ENCODE results near the gene NLRP4.
"Not testable (repeated sequence)": the region's sequence is repeated elsewhere in the genome, so short reads cannot be mapped to it uniquely, and the experiment has no call there.

The NLRP4 gene

DNA sequence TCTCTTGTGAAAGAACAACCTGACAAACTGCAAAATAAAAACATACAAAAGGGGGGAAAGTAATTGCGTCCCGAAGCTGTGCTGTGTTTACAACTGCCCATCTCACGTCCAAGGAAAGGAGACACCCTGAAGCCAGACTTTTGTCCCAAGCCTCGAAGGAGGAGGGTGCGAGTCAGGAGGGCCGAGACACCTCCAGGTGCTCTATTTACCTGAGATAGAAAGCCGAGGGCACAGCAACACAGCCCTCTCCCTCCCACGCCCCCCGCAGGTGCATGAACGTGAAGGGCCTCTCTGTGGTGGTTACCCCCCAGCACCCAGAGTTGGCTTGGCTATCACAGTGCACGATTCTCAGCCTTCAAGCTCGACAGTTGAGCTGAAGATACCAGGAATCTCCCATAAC, 62.6 kb downstream of the NLRP4 start:
- DNase-seq (ENCODE audit: low read depth in 2 of 2) = no peak

DNA sequence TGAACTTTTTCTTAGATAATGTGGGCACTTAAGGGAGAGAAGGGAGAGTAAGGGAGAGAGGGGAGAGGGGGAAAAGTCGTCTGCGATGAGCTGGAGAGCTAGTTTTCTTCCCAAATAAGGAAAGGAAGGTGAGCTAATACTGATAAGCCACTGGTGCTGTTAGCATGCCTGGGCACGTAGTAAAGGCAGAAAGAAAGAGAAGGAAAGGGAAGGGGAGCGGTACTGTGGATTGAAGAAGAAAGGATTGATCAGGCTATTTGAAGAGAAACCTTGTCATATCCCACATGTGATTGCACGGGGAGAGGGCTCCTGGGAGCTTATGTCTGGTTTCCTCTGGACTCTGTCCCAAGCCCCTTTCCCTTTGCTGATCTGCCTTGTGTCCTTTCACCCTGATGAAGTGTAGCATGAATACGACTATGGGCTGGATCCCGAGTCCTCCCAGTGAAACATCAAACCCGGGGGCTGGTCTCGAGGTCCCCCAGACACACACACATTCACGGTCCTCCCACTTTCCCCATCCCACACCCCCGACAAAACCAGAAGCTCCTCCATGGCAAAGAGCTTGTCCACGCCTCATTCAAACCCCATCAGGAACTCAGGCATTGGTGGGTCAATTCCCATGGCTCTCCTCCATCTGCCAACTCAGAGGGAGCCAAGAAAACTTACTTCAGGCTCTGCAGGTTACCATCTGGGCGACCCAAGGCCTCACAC, 65.2 kb downstream of the NLRP4 start:
- no peak for DNase-seq (ENCODE audit: low read depth in 2 of 2)

DNA sequence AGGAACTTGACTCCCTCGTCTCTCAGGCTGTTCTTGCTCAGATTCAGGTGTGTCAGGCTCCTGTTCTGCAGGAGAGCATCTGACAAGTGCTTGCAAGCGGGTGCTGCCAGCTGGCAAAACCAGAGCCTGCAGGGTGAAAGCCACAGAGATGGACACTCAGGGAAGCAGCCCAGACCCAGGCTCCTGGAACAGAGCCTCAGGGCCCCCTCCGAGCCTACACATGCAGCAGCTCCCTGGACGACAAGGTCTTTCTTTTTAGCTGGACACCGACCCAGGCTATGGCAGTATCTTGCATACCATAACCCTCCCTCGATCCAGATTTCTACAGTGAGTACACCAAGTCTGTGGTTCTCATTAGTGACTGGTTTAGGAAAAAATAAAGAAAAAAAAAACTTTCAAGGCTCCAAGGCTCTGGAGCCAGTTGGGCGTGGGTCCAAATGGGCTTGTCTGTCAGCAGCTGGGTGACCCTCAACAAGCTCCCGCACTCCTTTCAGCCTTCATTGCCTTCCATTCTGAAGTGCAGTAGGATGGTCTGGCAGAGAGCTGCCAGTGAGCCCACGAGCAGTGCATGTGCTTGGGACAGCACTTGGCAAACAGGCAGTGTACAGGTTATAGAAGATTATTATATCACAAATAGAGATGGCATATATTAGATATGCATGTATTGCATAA, 65.9 kb downstream of the NLRP4 start:
- DNase-seq (ENCODE audit: low read depth in 2 of 2) = no peak

DNA sequence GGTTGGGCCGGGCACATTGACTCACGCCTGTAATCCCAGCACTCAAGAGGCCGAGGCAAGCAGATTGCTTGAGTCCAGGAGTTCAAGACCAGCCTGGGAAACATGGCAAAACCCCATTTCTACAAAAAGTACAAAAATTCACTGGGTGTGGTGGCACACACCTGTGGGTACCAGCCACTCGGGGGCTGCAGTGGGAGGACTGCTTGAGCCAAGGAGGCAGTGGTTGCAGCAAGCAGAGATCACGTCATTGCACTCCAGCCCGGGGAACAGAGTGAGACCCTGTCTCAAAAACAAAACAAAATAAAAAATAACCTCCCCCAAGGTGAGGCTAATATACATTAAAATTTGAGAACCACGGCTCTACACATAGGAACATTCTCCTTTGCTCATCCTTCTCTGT, 70.9 kb downstream of the NLRP4 start:
- DNase-seq (ENCODE audit: low read depth in 2 of 2) = no peak

DNA sequence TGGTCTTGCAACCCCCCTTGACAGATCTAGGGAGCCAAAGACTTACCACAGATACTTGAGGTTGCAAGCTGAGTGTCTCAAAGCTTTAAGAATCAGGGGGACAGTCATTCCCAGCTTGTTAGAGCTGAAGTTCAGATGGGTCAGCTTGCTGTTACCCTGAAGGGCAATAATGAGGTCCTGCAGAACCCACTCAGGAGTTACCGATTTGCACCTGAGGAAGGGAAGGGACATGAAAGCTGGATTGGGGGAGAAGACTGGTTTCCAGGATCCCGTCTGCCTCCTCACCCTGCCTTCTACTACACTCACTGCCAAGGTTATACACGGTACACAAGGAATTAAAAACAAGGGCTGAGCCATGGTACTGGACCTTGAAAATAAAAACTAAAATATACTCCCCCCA, 71.4 kb downstream of the NLRP4 start:
- no peak for DNase-seq (ENCODE audit: low read depth in 2 of 2)

DNA sequence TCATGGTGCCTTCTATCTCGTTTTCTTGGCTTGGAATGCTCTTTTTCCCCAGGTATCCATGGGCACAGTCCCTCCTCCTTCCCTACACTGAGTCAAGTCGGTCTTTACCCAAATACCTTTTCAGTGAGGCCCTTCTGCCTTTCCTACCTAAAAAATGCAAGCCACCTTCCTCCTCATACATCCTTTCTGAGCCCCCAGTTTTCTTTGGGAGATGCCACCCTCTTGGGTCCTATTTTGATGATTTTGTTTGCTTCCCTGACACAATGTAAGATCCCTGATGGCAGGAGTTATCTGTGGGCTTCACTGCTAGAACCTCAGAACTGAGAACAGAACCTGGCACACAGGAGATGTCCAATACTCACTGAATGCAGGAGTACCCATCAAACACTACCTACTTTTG, 73.5 kb downstream of the NLRP4 start:
- no peak for DNase-seq (ENCODE audit: low read depth in 2 of 2)

DNA sequence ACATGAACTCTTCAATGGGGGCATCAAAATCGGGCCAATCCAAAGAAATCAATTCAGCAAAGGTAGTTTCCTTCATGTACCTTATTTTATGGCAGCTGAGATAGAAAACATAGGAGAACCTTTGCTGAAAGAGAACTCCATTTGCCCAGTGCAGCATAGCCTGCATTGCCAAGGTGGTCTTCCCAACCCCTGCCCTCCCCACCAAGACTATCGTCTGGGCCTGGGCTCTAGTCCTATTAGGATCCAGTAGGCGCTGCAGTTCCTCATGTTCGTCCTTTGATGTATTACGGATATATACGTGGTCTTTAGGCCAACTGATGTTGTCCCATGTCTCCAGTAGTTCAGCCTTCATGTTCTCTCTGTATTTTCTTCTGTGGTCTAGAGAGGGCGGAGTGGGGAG, 76.6 kb downstream of the NLRP4 start:
- no peak for DNase-seq (ENCODE audit: low read depth in 2 of 2)

DNA sequence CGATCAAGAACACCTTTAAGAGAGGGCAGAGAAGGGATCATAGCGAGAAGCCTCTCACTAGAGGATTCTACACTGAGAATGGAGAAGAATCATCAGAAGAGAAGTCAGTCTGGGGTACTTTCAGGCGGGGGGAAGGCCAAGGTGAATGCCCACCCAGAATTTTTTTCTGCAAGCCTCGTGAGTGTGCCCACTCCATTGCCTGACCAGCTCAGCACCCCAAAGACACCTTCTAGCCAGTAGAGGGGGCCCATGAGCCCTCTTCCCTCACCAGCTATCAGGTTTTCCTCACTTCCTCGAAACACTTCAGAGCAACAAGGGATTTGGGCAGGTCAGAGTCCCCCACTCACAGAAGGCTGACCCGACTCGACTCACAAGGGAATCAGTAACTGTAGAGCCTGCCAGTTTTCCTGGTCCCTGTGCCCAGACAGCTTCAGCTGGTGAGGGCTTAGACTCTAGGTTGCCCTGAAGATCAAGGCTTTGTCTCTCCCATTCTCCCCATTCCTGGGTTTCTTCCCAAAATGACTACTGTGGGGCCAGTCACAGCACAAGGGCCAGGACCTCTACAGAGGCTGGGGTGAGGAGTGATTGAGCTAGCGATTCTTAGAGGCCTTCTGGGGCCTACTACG, 77.4 kb downstream of the NLRP4 start:
- DNase-seq (ENCODE audit: low read depth in 2 of 2) = no peak

DNA sequence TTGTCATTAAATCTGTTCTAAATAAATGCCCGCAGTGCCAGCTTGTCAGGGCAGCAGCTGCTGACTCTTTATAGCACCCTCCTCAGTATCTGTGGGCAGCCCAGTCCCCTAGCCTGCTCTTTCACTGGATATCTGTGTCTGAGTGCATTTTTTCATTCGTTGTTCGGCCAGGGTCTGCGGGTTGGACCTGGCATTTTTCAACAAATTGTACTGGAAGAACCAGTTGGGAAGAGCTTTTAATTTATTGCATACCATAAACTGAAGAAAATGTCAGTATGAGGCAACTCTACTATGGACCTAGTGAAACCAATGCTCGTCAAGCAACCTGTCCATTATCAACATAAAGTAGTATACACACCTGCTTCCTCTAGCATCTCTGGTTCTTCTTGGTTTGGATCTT, 87.2 kb downstream of the NLRP4 start:
- no peak for DNase-seq (ENCODE audit: low read depth in 2 of 2)

DNA sequence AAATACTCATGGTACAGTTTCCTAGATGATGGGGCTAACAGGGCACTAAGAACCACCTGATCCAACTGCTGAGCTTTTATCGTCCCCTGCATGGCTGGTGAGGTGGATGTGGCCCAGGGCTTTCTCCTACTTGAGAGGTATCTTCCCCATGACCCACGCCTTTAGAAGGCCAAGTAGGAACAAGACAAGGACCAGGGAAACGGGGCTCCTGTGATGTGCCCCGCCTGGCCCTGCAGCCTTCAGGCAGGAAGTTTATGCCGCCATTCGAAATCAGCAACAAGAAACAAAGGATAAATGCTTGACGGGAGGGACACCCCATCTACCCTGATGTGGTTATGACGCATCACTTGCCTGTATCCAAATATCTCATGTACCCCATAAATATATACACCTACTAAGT, 91.7 kb downstream of the NLRP4 start:
- no peak for DNase-seq (ENCODE audit: low read depth in 2 of 2)

DNA sequence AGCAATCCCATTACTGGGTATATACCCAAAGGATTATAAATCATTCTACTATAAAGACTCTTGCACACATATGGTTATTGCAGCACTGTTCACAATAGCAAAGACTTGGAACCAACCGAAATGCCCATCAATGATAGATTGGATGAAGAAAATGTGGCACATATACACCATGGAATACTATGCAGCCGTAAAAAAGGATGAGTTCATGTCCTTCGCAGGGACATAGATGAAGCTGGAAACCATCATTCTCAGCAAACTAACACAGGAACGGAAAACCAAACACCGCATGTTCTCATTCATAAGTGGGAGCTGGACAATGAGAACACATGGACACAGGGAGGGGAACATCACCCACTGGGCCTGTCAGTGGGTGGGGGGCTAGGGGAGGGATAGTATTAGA, 92.9 kb downstream of the NLRP4 start:
- not testable (repeated sequence) for DNase-seq (ENCODE audit: low read depth in 2 of 2)

DNA sequence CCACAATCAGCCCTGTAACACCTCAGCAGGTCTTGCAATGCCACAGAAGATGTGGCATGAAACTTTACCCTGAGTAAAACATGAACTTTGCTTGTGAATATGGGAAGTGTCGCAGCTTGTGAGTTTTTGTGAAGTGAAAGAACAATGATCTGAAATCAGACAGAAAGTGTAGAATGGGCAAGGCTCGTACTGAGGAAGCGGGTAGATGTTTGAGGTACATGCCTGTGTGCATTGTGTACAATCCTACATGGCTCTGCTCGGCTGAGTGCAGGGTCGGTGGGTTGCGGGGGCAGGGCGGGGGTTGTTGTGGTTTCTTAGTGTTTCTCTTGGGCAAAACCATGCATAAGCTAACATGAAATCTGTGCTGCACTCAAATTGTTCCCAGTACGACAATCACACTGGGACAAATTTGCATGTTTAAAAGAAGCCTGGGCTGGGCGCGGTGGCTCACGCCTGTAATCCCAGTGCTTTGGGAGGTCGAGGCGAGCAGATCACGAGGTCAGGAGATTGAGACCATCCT, 94.7 kb downstream of the NLRP4 start:
- no peak for DNase-seq (ENCODE audit: low read depth in 2 of 2)

Measured in fibroblast of skin of left quadriceps (primary cell).